Uterus (tissue), 4 donors: Measurements from ENCODE around the gene SLC46A3. TPM values are rescaled to one million over a fixed set of nuclear protein-coding genes. Genes with fewer than 3 reads are reported as not detected.
A peak's percentile ranks its signal among the peaks of the same experiment; 100 is the strongest.

Experiments used
- DNase-seq, 2 donors: peaks; one replicate each; pipeline ENCODE4 v3.0.0-alpha.2; 2019 to 2020
- H3K27ac ChIP-seq, 2 donors: fragments of 200-600 bp; sonication (generic); 1 replicate in 1 of 2; 2 replicates in 1 of 2; pipeline ENCODE4 v1.5.1; 2016 to 2018
- H3K27me3 ChIP-seq, 2 donors: fragments of 200-600 bp; sonication (generic); one replicate each; pipeline ENCODE4 v1.5.1; 2018 to 2019; ENCODE audit warnings: control low read depth in 1 of 2
- H3K36me3 ChIP-seq, 2 donors: fragments of 200-600 bp; sonication (generic); one replicate each; pipeline ENCODE4 v1.5.1; 2019; ENCODE audit warnings: control low read depth in 1 of 2
- H3K4me1 ChIP-seq, 2 donors: fragments of 200-600 bp; sonication (generic); one replicate each; pipeline ENCODE4 v1.5.1; 2018 to 2019; ENCODE audit warnings: control low read depth in 1 of 2
- H3K4me3 ChIP-seq, 2 donors: fragments of 200-600 bp; sonication (generic); 1 replicate in 1 of 2; 2 replicates in 1 of 2; pipeline ENCODE4 v1.5.1; 2018 to 2019; ENCODE audit warnings: mild to moderate bottlenecking in 1 of 2
- H3K9me3 ChIP-seq, 2 donors: fragments of 200-600 bp; sonication (generic); one replicate each; pipeline ENCODE4 v1.5.1; 2019; ENCODE audit warnings: control low read depth in 1 of 2
- CTCF ChIP-seq, 4 experiments: fragments of 200-600 bp in 2 of 4; fragments of 450-650 bp in 2 of 4; sonication (generic) in 2 of 4; IDR thresholded peaks; one replicate each; pipeline ENCODE4 v1.5.1; 2016 to 2019; ENCODE audit warnings: antibody characterized with exemption in 4 of 4, mild to moderate bottlenecking in 2 of 4, moderate library complexity in 1 of 4
- POLR2A ChIP-seq, 2 donors: fragments of 450-650 bp; IDR thresholded peaks; one replicate each; pipeline ENCODE4 v1.6.1; 2016; ENCODE audit warnings: antibody characterized with exemption in 2 of 2, mild to moderate bottlenecking in 1 of 2, moderate library complexity in 1 of 2
- intact Hi-C: fragments of 100-400 bp; cut with DNase I; formaldehyde crosslinking; loops from one replicate; pipeline ENCODE4 v1.15.1; 2023; ENCODE audit warnings: low total_unique reads
- total RNA-seq, 4 donors: library from RNA; depleted of rRNA in 3 of 4; stranded (reverse); fragments of >200 nt in 3 of 4; gene quantifications; one replicate each; pipeline versions ENCODE4 v1.1.0 to v1.2.4, GENCODE V29; 2014 to 2023
- donor health status: DM: yes; HTN: yes; CAD: no.

Gene SLC46A3
- total RNA-seq, 4 donors from 2014 or later = 2.3 to 12.1 (median 5.9) TPM

GRCh38 chr13:28716511-28716910 is 2.3 kb downstream of the SLC46A3 start:
- Histone ChIP-seq H3K4me3 (no peak overlapping the region), H3K27me3 (no peaks in the 10 kb centered on the region), H3K27ac (peak overlapping the region; percentile 51 to 91), H3K36me3 (no peaks in the 10 kb centered on the region), H3K9me3 (no peaks in the 10 kb centered on the region), H3K4me1 (no peaks in the 10 kb centered on the region)
- TF ChIP-seq POLR2A (IDR thresholded peaks at IDR 0.05) (no peak), CTCF (IDR thresholded peaks at IDR 0.05) (no peak)
- intact Hi-C loops = no loop called here
- DNase-seq = peak; percentile 56 to 76

GRCh38 chr13:28714651-28715050 is 4.1 kb downstream of the SLC46A3 start:
- Histone ChIP-seq H3K4me3 (no peak overlapping the region), H3K9me3 (no peaks in the 10 kb centered on the region), H3K36me3 (no peaks in the 10 kb centered on the region), H3K27me3 (no peaks in the 10 kb centered on the region), H3K4me1 (no peaks in the 10 kb centered on the region), H3K27ac (no peak overlapping the region)
- no peak for TF ChIP-seq CTCF (IDR thresholded peaks at IDR 0.05)
- DNase-seq = no peak
- intact Hi-C loops = no loop called here

GRCh38 chr13:28710161-28710560 is 8.6 kb downstream of the SLC46A3 start:
- H3K4me3 ChIP-seq = no peak overlapping the region
- H3K4me1 ChIP-seq = no peaks in the 10 kb centered on the region
- no peaks in the 10 kb centered on the region for H3K9me3 ChIP-seq
- intact Hi-C loops = no loop called here
- TF ChIP-seq CTCF (IDR thresholded peaks at IDR 0.05) = no peak
- no peak for TF ChIP-seq POLR2A (IDR thresholded peaks at IDR 0.05)
- H3K36me3 ChIP-seq = no peaks in the 10 kb centered on the region
- H3K27ac ChIP-seq = no peak overlapping the region
- DNase-seq = no peak
- H3K27me3 ChIP-seq = no peaks in the 10 kb centered on the region

GRCh38 chr13:28707629-28708427 is 10.9 kb downstream of the SLC46A3 start:
- intact Hi-C loops = no loop called here
- no peaks in the 10 kb centered on the region for H3K4me1 ChIP-seq
- no peaks in the 10 kb centered on the region for H3K36me3 ChIP-seq
- H3K4me3 ChIP-seq = no peak overlapping the region
- TF ChIP-seq CTCF (IDR thresholded peaks at IDR 0.05) = no peak
- TF ChIP-seq POLR2A (IDR thresholded peaks at IDR 0.05) = no peak
- DNase-seq = no peak
- H3K9me3 ChIP-seq = no peaks in the 10 kb centered on the region
- no peak overlapping the region for H3K27ac ChIP-seq
- H3K27me3 ChIP-seq = no peaks in the 10 kb centered on the region

- TF ChIP-seq POLR2A (IDR thresholded peaks at IDR 0.05) (no peak), CTCF (IDR thresholded peaks at IDR 0.05) (no peak)
- Histone ChIP-seq H3K27ac (no peak overlapping the region), H3K4me1 (no peaks in the 10 kb centered on the region), H3K4me3 (no peak overlapping the region), H3K9me3 (no peaks in the 10 kb centered on the region), H3K36me3 (no peaks in the 10 kb centered on the region), H3K27me3 (no peaks in the 10 kb centered on the region)
- intact Hi-C loops = no loop called here
- DNase-seq = no peak
Measured at GRCh38 chr13:28705461-28706083, 13.2 kb downstream of the SLC46A3 start.
